HG03342 (cell line): Measurements from ENCODE around the gene RASL11B.

ENCODE experiments used
- ATAC-seq: cut with Tn5 transposase; IDR thresholded peaks from one replicate; pipeline ENCODE4 v1.9.1; 2021; ENCODE audit warnings: mild to moderate bottlenecking, moderate library complexity; ENCODE audit not compliant: unreplicated experiment

Gene RASL11B

DNA sequence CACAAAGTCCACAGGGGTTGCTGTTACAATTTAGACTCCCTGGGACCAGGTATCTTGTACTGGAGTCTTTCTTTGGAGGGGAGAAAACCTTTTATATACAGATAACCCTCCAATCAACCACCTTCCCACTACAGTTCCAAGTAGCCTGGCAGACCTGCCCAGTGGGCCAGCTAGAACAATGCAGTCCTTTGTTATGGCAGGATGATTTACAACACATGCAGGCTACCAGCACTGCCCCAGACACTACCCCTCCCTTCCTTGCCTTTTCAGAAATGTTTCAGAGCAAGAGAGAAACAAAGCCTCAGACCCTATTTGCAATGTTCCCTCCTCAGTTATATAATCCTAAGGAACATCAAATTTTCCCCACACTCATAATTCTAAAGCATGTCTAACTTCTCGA, 11.1 kb downstream of the RASL11B start:
- ATAC-seq: no peak

DNA sequence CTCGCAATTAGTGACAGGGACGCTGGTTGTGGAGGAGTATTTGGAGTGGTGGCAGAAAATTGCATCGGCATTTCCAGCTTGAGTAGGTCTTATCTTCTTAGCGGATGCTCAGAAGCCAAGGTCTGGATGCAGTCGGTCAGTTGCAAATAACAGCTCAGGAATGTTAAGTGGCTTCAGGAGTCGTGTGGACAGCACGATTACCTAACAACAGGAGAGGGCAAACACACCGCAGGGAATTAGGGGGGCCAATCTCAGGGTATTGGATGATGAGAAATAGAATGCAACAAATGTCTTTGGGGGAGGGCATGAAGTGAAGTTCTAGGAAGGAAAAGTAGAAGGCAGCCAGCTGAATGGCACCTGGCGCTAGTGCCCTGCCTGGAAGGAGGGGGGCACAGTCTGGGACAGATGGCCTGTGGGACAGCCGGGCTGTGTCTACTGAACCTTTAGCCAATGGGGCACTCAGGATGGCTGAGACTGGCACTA, 11.8 kb downstream of the RASL11B start:
- no peak for ATAC-seq

DNA sequence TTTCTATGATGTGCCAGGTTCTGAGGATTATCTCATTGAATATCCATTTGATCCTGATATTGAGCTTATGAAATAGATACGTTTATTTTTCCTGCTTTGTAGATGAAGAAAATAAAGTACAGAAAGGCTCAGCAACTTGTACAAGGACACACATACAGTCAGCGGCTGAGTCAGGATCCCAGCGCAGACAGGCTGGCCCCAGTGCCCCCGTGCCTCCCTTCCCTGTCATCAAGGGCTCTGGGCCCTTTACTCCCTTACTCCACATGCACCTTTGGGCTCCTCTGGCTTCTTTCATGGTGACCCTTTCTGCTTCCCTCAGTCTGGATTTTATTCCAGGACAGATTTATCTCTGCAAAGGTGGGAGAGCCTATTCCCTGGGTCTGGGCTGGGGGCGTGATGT, 12.8 kb downstream of the RASL11B start:
- no peak for ATAC-seq

DNA sequence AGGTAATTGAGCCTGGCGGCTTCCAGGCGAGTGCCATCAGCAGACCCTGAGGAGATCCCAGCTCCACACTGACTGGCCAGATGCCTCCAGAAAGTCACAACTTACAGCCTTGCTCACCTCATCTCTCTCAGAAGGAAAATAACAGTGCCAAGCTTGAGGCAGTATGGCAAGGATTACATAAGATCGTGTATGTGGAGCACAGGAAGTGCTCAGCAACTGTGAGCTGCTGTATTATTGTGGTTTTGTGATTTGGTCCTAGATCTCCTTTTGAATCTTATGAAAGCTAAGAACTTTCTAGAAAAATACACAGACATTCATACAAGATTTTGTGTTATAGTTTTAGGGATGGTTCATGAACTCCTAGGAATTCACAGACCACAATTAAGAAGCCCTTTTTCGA, 14.0 kb downstream of the RASL11B start:
- ATAC-seq: no peak

DNA sequence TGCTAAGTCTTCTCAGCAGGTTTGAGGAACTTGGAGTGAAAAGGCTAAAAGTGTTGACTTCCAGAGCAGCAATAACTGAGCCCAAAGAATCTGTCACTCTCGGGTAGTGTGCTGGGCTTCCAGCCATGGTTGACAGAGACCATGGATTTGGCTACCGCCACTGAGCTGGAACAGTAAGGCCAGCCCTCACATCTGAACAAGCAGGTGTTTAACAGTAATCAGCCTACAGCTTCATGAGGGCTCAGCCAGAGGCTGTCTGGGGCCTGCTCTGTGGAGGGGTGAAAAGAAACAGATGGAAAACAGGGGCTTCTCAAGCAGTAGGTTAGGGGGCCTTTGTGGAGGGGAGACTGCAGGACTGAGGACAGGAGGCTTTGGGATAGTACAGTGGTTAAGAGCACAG, 14.9 kb downstream of the RASL11B start:
- ATAC-seq: no peak

DNA sequence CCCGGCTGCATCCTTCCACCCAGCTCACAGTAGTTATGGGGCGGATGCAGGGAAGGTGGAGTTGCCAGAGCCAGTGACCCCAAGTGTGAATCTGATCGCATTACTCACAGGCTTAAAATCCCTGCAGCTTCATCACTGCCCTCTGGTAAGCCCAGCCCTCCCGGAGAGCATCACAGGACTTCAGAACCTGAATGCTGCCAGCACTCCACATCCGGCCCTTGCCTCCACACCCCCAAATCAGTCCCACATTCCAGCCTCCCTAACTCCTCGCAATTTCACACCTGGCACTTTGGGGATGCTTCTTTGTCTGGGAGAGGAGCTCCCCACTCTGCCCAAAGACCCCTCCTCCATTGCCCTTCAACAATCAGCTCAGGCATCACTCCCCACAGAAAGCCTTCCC, 15.6 kb downstream of the RASL11B start:
- ATAC-seq: no peak

DNA sequence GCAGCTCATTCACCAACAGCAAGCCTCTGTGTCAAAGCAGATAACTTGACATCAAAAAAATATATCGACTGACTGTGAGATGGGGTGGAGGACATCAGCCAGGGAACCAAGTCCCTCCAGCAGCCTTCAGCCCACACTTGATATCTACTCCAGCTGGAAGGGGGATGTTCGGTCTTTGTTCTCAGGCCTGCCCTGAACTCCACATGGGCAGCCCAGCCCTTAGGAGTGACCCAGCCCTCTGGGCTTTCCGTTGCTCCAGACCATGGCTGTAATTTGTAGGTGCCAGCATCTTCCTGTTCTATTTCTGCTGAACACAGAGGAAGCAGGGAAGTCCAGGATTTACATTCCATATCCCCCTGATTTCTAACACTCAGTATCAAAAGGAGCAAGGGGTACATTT, 17.4 kb downstream of the RASL11B start:
- ATAC-seq: no peak

DNA sequence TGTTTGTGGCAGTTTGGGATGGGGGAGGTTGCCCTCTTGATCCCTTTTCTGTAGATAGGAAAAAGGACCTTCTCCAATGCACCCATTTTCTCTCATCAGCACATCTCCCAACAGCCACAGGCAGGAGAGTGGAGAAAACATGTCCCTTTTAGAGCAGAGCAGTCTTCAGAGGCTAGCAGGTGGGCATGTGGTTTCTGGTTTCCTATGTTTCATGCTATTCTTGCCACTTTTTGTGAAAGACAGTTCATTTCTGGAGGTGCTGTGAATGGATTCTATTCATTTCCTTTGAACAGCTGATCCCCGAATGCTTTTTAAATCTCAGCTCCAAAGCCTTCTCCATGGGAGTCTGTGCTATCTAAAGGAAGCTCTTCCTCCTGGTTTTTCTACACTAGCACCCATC, 18.9 kb downstream of the RASL11B start:
- no peak for ATAC-seq

DNA sequence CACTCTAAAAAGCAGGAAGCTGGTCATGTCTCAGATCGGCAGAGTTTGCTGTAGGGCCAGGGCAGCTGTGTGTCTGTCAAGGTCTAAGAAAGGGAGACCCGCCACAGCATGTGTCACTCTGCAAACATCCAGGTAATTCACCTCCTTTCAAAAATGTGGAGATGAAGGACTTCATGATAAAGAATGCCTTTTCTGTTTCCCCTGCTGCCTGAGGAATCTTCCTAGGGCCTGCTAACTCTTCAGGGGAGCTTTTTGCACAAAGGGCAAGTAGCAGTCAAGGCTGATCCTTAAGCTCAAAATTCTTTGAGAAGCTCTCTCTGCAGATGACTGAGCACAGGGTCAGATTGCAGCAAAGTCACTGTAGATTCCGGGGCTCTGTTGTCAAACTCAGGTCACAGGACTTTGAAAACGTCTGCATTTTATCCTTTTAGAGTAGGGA, 21.1 kb downstream of the RASL11B start:
- ATAC-seq: no peak

DNA sequence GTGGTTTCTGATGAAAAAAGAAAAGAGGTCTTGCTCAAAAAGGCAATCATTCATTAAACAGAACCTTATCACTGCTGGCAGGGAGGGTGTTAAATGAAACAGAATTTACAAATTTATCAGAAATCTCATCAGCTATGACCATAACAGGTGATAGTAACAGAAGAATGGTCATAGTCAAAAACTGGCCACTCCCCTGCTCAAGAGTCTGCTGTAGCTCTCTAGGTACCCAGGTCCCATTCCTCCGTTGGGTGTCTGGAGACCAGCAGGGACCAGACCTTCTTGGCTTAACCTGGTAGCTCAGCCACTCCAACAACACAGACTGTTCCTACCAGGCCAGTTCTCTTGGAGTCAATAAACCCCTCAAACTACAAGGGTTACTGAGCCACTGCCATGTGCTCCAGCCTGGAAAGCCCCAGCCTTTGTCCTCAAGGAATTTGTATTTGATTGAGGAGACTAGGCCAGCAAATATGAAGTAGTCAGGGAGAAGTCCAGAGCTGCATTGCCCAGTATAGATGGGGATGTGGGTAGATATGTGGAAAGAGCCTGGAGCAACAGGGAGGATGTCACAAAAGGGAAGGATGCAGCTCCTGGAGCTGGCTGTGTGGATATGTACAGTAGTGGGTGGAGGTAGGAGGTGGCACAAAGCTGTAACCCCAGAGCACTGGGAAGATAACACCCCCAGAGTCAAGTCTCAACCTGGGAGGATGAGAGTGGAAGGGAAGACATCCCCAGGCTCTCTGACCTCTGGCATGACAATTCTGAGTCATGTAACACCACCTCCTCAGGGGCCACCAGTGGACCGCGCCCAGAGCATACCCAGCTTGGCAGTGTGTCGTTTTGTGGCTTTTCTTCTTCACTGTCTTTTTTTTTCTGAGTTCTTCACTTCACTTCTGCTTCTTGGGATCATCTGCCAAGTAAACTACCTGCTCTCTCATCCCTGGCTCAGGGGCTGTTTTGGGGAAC, 21.9 kb downstream of the RASL11B start:
- ATAC-seq: no peak

DNA sequence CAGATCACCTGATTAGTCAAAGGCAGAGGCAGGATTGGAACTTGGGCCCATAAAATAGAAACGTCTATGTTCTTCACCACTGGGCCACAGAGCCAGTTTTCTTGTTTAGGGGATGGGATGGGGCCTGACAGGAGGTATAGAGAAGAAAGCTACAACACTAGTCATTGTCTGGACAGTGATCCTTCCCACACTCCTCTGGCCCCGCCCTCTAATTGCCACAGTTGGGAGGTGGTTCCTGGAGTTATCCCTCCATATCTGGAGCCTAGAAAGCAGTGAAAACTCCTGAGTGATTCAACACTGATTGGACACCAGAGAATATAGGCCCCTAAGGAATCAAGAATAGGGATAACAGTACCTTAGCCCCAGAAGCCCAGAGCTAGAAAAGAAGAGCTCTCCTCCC, 22.9 kb downstream of the RASL11B start:
- no peak for ATAC-seq

DNA sequence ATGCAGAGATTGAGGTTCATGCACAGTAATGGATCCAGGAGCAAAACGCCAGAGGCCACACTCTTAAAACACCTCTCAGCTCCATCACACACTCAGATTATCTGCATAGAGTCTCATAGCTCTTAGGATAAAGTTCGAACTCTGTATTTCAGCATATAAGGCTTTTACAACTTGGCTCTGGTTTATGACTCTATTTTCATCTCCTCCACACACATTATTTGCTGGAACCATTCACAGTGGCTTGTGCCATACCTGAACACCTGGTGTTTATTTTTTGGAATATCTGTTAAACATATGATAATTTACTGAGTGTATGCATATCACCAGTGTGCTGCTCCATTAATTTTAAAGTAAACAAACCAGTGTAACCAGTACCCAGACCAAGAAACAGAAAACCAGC, 27.2 kb downstream of the RASL11B start:
- no peak for ATAC-seq

DNA sequence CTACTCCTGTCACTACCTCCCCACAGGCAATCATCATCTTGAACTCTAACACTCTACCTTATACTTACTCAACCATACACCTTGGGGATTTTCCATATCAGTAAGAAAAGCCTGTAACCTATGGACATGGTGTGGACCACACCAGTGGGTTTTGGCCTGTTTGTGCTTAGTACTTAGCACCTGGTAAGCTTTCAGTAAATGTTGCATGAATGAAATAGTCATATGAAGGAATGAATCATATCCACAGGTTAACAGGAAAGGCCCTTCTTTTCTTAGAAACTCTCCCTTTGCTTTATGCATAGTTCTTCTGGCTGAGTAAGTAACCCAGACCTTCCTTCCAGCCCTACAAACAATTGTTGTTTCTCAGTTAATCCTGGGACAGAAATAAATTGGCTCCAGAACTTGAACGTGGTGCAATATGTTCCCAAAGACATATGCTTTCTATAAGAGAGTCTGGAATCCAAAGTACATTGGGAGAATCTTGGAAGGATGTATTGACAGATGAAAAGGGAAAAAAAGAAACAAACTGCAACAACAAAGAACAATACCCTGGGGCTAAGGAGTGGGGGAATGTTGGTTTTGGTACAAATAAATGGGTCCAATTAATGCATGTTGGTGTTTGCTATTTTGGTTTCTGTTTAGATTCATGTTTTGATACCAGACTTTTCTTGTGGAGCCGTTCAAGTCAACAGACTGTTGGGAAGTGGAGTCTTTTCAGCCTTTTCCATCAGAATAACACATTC, 27.8 kb downstream of the RASL11B start:
- ATAC-seq: no peak

DNA sequence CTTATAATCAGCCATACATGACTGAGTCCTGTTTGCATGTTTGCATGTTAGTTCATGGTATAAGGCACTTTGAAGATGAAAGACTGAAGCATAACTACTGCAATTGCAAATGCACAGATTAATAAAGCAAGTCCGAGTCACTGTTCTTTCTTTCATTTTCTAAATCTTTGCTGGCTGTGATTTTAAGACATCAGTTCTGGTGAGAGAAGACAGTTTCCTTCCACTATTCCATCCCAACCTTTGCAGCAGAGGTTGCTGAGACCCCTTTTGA, 28.3 kb downstream of the RASL11B start:
- no peak for ATAC-seq

DNA sequence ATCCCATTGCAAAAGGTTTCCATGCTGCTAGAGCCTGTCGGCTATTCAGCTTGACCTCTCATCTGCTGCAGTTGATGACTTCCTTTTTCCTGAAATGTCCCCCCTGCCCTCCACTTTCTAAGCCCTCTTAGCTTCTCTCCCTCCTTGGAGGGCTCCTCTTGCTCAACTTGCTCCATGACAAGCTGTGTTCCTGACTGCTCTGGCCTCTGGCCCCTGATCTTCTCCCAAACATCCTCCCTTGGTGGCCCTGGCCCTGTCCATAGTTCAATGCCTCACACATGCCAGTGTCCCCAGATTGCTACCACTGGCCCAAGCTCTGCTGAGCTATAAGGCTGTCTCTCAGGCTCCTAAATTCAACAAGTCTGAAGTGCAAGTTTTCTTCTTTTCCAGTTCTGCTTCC, 29.6 kb downstream of the RASL11B start:
- no peak for ATAC-seq

DNA sequence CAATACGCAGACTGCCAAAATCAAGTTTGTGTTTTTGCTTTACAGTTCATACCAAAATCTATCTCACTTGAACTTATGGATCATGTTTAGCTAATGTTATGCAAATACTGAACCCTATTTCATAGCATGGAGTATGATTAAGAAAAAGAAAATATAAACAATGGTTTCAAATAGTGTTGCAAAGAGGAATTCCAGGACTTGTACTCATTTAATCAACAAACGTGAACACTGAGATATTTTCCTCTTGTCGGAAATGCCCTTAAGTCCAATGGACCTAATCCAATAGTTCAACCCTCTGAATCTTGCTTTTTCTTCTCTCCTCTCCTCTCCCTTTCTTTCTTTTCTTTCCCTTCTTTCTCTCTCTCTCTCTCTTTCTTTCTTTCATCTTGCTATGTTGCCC, 30.8 kb downstream of the RASL11B start:
- no peak for ATAC-seq

DNA sequence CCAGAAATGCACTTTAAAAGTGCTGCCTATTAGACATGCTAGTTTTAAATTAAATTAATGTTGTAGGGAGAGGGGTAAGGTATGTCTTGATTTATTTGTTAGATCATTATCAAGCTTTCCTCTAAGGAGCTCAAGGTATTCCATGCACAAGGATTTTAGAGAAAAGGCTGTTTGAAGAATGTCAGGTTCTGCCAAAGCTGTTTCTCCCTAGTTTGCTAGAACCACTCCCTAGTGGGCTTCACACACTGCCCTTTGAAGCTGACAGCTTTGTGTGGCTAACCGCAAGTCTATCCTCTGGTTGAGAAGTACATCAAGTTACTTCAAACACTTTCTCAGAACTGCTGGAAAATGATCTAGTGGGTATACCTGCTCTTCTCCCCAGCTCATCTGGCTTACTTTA, 32.3 kb downstream of the RASL11B start:
- no peak for ATAC-seq

DNA sequence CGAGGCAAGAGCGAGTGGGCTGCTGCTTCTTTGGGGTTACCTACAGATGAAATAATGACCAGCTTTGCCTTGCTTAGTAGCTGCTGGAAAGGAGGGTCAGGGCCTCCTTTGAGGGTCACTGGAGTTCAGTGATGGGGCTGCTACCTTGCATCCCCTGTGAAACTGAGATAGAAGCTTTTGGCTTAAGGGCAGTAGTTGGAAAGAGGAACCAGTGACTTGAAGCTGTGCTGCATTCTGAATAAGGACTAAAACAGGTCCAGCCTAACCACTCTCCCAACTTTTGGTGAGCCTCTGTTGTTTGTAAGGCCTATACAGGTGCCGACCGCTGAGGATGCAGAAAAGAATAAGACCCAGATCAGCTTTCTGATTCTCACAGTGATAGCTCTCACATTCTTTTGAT, 41.2 kb downstream of the RASL11B start:
- no peak for ATAC-seq

DNA sequence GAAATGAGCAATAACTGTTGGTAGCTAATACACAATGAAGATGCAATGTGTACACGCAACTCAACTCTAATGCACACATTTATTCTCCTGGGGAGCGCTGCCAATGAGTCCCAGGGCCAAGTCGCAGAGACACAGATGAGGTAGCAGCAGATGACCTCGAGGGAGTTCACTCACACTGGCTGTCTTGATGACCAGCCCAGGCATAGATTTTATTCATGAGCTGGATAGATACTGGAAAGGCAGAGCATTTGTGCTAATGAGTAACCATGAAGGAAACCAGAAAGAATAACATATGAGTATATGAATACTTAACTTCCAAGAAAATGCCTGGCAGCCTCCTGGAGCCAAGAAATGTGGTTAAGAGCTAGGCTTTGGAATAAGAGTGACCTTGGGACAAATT, 42.3 kb downstream of the RASL11B start:
- ATAC-seq: no peak

DNA sequence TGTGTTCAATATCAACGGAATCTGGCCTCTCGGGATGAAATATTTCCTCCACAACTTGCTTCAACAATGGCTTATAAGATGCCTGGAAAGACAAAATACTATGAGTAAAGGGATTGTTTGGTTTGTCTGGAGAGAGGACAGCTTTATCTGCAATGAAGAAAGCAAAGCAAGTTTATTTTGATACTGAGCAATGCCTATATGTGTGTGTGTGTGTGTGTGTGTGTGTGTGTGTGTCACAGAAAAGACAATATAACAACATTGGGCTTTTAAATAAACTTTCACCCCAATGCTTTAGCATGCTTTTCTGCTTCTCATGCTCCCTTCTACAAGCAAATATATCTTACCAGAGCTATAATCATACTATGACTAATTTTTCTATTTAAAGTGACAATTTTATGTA, 45.4 kb downstream of the RASL11B start:
- no peak for ATAC-seq

DNA sequence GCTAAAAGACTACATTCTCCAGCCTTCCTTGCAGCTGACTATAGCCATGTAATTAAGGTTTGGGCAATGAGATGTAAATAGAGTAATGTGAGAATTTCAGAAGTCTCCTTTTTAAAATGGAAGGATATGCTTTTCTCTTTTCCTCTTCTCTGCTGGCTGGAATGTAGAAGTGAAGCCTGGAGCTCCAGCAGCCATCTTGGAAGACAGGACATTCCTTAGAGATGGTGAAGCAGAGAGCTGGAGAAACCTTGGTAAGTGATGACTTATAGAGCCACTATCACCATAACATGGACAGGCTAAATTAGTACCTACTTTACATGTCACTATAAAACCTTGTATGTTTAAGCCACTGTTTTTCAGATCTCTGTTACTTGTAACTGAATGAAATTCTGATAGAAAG, 48.0 kb downstream of the RASL11B start:
- ATAC-seq: no peak

DNA sequence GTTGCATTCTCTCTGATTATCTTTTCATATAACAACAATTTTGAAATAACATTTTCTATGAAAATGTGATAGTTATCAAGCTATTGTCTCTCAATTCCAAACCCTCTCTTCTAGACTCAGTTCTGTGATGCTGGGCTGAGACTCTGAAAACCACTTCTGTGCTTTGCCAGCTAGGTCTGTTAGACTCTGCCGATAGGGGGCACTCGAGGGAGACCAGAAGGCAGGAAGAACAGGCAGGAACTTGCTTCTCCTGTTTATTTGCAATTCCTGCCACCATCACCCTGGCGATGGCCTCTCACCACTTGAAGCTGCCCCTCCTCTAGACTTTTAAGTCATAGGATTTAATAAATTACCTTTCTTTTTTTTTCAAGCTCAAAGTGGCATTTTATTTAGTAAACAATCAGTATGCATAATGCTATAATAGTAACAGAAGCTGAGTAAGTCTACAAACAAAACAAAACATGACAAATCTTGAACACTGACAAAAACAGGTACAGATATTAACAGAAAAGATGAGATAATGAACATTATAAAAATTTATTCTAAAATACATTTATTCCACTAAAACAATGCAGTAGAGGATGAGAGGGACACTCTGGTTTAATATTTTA, 49.7 kb downstream of the RASL11B start:
- peak; percentile 85 for ATAC-seq
